ENCODE results near the gene EREG. TPM values are rescaled to one million over a fixed set of nuclear protein-coding genes. Genes with fewer than 3 reads are reported as not detected.

EREG gene
- total and polyA plus RNA-seq, 9 of the 15 experiments (the other 6 are each of a cell fraction or from before 2014, with no cell fraction given) = 0.97 to 7.3 (median 2.5) TPM

- TF ChIP-seq HDAC1 (IDR thresholded peaks at IDR 0.05) = 0 out of 4 replicates have a peak, but pooled peaks of 1 of the 2 experiments have one; percentile 12
- no peak for TF ChIP-seq THRAP3 (IDR thresholded peaks at IDR 0.05; ENCODE audit: borderline replicate concordance)
- no peak for TF ChIP-seq ZFP91 (CRISPR knock-in tag; IDR thresholded peaks at IDR 0.05)
- no peak for TF ChIP-seq TCF7L2 (IDR thresholded peaks at IDR 0.05; ENCODE audit: low read depth, low read length)
- no peak; the same call in none of the 2 replicates for TF ChIP-seq MGA (IDR thresholded peaks at IDR 0.05)
- TF ChIP-seq RB1 (IDR thresholded peaks at IDR 0.05; ENCODE audit: low read depth) = no peak
- no peak for TF ChIP-seq ZFP36 (IDR thresholded peaks at IDR 0.05; ENCODE audit: low read depth, low read length, partially characterized antibody)
- TF ChIP-seq ZNF644 (tag; IDR thresholded peaks at IDR 0.05; ENCODE audit: low read depth) = no peak
- no peak for TF ChIP-seq NR2C2 (CRISPR knock-in tag; IDR thresholded peaks at IDR 0.05)
- TF ChIP-seq NR2C2 (tag; IDR thresholded peaks at IDR 0.05) = 0 out of 2 replicates have a peak, but pooled peaks have one; percentile 20
- TF ChIP-seq MIER1 (IDR thresholded peaks at IDR 0.05; ENCODE audit: low read depth) = no peak
- peak; percentile 48 for TF ChIP-seq CHAMP1 (IDR thresholded peaks at IDR 0.05)
- TF ChIP-seq NCOR1 (IDR thresholded peaks at IDR 0.05) = peak; percentile 61
Measured at GRCh38 chr4:74330295-74330750, 34.6 kb upstream of the EREG start (continued).

Measured in K562 (cell line).